ENCODE data around the gene COL26A1.
"Not testable (repeated sequence)": the region's sequence is repeated elsewhere in the genome, so short reads cannot be mapped to it uniquely, and the experiment has no call there.

The COL26A1 gene

DNA sequence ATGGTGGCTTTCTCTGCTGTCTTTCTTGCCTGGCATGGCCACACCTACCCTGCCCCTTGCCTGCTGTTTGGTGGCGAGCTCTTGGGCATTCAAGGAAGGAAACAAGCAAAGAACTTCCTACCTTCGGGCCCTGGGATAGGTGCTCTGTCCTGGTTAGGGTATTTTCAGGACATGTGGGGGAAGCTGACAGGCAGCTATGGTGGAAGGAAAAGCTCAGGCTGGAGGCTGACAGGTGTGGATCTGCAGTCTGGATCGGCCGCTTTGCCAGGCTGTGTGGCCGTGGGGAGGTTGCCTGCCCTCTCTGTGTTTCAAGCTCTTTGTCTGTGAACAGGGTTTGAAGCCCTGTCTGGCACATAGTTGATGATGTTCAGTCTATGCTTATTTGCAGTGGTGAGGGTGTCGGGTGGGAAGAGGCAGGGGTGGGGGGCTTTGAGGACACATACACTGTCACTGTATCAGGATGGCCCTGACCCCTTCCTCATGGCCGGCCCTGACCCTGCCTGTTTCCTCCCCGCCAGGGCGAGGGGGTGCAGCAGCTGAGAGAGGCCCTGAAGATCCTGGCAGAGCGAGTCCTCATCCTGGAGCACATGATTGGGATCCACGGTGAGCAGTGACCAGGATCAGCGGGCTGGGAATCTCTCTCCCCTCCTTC is 192.7 kb downstream of the COL26A1 start:
- no peak for DNase-seq

- no peak for DNase-seq
Observed at GRCh38 chr7:101555921-101556275, 193.2 kb downstream of the COL26A1 start.

- no peak for DNase-seq
Observed at GRCh38 chr7:101556453-101556968, 193.8 kb downstream of the COL26A1 start.

- DNase-seq, result no peak
Observed at GRCh38 chr7:101557421-101557820, 194.7 kb downstream of the COL26A1 start.

DNA sequence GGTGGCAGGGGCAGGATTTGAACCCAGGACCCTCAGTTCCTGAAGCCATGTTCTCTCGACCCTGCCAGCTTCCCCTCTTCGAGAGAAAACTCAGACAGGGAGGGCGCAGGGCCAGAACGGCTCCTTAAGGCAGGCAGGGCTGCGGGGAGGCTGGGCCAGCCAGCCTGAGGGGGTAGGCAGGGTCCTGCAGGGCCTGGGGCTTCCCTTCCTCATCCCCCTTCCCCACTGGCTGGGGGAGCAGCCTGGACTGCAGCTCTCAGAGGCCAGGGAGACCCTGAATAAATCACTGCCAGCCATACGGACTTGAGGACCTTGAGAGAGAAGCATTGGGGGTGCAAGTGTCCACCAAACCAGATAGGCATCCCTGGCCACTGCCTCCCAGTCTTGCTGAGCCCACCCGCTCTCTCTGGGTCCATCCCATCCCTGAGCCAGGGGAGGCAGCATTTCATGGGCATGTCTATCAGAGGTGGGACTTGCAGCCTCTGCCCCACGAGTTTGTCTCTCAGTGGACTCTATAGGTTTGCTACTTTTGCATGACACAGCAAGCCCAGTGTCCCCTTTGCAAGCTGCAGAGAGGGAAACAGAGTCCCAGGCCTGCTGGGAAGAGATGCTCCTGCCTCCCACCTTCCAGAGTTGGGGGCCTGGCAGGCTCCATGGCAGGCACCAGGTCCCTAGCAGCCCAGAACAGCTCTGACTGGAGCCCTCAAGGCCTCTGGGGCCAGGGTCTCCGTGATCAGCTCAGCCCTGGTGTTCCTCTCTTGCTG is 195.5 kb downstream of the COL26A1 start:
- DNase-seq, result no peak

GRCh38 chr7:101558742-101559325 is 196.2 kb downstream of the COL26A1 start:
- peak; percentile 5 for DNase-seq

GRCh38 chr7:101559586-101559985 is 196.9 kb downstream of the COL26A1 start:
- DNase-seq, result no peak

GRCh38 chr7:101560021-101560420 is 197.3 kb downstream of the COL26A1 start:
- not testable (repeated sequence) for DNase-seq

- DNase-seq, result no peak
Observed at GRCh38 chr7:101560856-101561255, 198.2 kb downstream of the COL26A1 start.

DNA sequence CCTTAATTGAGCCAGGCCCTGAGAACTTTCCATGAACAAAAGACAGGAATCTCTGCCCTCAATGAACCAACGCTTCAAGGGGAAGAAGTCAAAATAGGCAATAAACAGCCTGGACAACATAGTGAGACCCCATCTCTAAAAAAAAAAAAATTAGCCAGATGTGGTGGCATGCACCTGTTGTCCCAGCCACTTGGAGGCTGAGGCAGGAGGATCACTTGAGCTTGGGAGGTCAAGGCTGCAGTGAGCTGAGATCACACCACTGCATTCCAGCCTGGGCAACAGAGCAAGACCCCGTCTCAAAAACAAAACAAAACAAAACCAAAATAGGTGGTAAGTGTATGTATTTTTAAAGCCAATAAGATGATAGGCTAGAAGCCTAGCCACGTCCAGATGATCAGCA is 198.6 kb downstream of the COL26A1 start:
- not testable (repeated sequence) for DNase-seq

DNA sequence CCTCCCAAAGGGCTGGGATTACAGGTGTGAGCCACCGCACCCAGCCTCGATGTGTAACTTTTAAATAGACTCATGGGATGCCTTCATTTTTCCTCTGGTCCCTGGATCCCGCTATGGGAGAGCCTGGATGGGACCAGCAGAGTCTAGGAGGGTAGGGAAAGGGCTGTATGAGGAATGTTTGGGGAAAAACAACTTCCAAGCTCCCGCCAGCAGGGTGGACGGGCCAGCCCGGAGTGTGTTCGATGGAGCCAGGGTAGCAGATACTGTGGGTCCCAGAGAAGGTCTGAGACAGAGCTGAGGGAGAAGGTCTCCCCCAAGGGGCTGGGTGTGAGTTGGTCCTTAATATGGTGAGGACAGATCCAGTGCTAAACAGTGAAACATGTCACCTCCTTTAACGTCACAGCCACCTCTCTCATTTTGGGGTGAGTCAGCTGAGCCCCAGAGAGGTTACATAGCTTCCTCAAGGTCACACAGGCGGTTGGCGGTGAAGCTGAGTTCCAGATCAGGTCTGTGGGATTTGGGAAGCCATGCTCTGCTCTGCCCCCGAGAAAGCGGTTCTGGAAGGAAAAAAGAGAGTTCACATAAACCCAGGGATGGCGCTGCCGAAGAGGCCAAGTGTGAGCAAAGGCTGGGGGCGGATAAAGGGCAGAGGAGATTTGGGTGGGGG is 200.0 kb downstream of the COL26A1 start:
- DNase-seq, result no peak

- DNase-seq, result no peak
Observed at GRCh38 chr7:101563198-101563901, 200.7 kb downstream of the COL26A1 start.

DNA sequence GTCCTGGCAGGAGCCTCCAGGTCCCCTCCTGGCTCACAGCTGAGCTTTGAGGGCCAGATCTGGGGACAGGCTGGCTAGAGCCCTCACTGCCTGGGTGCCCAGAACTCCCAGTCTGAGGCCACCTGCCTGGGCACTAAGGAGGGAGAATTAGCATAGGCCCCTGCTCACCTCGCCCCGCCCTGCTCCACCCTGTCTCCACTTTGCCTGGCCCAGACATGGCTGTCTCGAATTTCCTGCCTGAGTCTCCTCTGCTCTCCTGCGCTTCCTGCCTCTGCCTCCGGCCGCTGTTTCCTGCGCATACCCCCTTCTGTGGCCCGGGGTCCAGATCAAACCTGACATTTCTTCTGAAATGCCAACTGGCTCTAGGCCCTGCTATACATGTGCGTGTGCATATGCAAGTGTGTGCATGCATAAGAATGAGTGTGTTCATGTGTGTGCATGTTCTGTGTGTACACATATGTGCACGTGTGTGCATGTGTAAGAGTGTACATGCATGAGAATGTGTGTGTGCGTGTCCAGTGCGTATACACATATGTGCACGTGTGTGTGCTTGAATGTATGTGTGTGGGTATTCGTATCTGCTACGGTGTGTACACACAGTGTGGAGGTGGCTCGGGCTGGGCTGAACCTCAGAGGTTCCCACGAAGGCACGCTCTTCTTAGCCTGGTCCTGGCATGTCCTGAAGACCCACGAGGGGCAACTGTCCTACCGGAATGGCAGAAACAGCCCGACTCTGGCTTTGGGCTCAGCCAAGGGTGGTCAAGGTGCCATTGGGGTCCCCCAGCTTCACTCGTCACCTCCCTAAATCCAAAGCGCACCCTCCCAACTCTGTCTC is 201.5 kb downstream of the COL26A1 start:
- no peak for DNase-seq

GRCh38 chr7:101564778-101565211 is 202.1 kb downstream of the COL26A1 start:
- no peak for DNase-seq

GRCh38 chr7:101565601-101566209 is 203.0 kb downstream of the COL26A1 start:
- DNase-seq, result no peak

DNA sequence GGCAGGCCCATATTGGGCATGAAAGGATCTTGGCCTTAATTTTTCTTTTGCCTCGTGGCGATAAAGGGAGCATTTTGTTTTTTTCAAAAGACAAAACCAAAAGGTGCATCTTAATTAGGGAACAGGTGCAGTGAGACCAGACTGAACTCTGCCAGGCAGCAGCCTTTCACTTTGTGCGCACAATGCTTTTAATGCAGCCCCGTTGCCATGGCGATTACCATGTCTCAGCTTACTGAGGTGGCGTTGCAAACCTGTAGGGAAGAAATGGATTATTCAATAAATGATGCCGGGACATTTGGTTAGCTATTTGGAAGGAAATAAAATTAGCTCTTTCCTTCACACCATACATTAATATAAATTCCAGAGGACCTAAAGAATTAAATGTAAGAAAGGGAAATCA is 204.6 kb downstream of the COL26A1 start:
- no peak for DNase-seq

DNA sequence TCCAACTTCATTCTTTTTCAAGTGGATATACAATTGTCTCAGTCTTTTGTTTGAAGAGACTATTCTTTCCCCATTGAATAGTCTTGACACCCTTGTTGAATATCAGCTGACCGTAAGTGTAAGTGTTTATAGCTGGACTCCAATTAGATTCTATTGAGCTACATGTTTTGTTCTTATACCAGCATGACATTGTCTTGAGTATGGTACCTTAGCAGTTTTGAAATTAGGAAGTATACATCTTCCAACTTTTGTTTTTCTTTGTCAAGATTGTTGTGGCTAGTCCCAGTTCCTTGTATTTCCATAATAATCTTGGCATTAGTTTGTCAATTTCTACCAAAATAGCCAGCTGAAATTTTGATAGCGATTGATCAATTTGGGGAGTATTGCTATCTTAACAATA is 209.5 kb downstream of the COL26A1 start:
- DNase-seq, result no peak

- DNase-seq, result no peak
Observed at GRCh38 chr7:101575168-101575567, 212.5 kb downstream of the COL26A1 start.

DNA sequence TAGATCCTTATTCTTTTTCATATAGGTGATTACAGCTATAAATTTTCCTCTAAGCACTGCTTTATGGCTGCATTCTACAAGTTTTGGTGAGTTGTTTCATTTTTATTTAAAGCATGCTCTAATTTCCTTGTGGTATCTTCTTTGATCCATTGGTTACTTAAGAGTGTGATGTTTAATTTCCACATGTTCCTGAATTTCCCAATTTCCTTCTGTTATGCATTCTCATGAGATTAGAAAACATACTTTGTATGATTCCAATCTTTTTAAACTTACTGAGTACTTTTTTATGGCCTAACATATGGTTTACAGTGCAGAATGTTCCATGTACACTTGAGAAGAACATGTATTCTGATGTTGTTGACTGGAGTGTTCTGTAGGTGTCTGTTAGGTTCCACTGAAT is 213.0 kb downstream of the COL26A1 start:
- no peak for DNase-seq

GRCh38 chr7:101576998-101577397 is 214.3 kb downstream of the COL26A1 start:
- DNase-seq, result no peak

DNA sequence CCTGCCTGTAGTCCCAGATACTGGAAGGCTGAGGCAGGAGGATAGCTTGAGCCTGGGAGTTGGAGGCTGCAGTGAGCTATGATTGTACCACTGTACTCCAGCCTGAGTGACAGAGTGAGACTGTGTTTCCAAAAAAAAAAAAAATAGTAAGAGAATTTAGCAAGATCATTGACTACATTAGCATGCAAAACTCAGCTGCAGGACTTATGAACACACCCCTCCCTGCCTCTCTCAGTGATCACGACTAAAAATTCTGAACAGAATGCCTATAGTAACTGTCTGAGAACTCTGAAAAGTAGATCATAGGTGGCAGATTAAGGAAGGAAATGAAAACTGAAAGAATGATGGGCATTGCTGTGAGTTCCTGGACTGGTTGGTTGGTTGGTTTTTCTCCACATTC is 215.9 kb downstream of the COL26A1 start:
- no peak for DNase-seq

All from MV-4-11 (cell line).